Transverse colon (tissue), 4 donors: ENCODE measurements around the gene CHIC2. TPM values are rescaled to one million over a fixed set of nuclear protein-coding genes. Genes with fewer than 3 reads are reported as not detected.
"Not testable (repeated sequence)": the region's sequence is repeated elsewhere in the genome, so short reads cannot be mapped to it uniquely, and the experiment has no call there.

Experiments used
- DNase-seq: peaks from one replicate; pipeline ENCODE4 v3.0.0-alpha.2; 2019
- H3K27ac ChIP-seq, 4 donors: fragments of 200-600 bp; sonication (generic); 2 replicates each; pipeline ENCODE4 v1.5.1; 2016 to 2018; ENCODE audit warnings: inconsistent platforms in 4 of 4
- H3K27me3 ChIP-seq: fragments of 200-600 bp; sonication (generic); 2 replicates; pipeline ENCODE4 v1.5.1; 2017; ENCODE audit warnings: inconsistent platforms
- H3K36me3 ChIP-seq, 4 donors: fragments of 200-600 bp; sonication (generic); 2 replicates each; pipeline ENCODE4 v1.5.1; 2017 to 2019; ENCODE audit warnings: inconsistent platforms in 4 of 4
- H3K4me1 ChIP-seq, 4 donors: fragments of 200-600 bp; sonication (generic); 2 replicates each; pipeline ENCODE4 v1.5.1; 2017 to 2020; ENCODE audit warnings: inconsistent platforms in 4 of 4
- H3K4me3 ChIP-seq, 4 donors: fragments of 200-600 bp; sonication (generic); 1 replicate in 1 of 4; 2 replicates in 3 of 4; pipeline versions ENCODE4 v1.5.1 to v1.6.1; 2017 to 2019; ENCODE audit warnings: inconsistent platforms in 4 of 4
- H3K9me3 ChIP-seq, 2 donors: fragments of 200-600 bp; sonication (generic); 2 replicates each; pipeline ENCODE4 v1.5.1; 2017 to 2019; ENCODE audit warnings: inconsistent platforms in 2 of 2
- CTCF ChIP-seq, 5 experiments: fragments of 200-600 bp in 3 of 5; fragments of 450-650 bp in 2 of 5; sonication (generic) in 3 of 5; IDR thresholded peaks; 1 replicate in 2 of 5; 2 replicates in 3 of 5; pipeline ENCODE4 v1.5.1; 2016 to 2017; ENCODE audit warnings: antibody characterized with exemption in 5 of 5, inconsistent platforms in 3 of 5, mild to moderate bottlenecking in 2 of 5, moderate library complexity in 1 of 5
- EP300 ChIP-seq: sonication (generic); formaldehyde crosslinking; IDR thresholded peaks from one replicate; pipeline ENCODE4 v1.6.1; 2017; ENCODE audit warnings: antibody characterized with exemption, low read depth
- POLR2A ChIP-seq: fragments of 450-650 bp; IDR thresholded peaks from one replicate; pipeline ENCODE4 v1.6.1; 2016; ENCODE audit warnings: antibody characterized with exemption, mild to moderate bottlenecking, moderate library complexity
- POLR2AphosphoS5 ChIP-seq, 3 donors: sonication (generic); formaldehyde crosslinking; IDR thresholded peaks; one replicate each; pipeline ENCODE4 v1.6.1; 2016; ENCODE audit warnings: antibody characterized with exemption in 3 of 3
- WGBS, 2 donors: methylation state at CpG; one replicate each; pipeline ENCODE4 v1.1.5; 2018; ENCODE audit warnings: low coverage in 1 of 2; 5-methylcytosine and 5-hydroxymethylcytosine counted together
- in situ Hi-C, 4 donors: fragments of 200-750 bp; cut with MboI; loops; one replicate each; pipeline versions ENCODE4 v1.15.0 to v1.15.1; 2017; ENCODE audit warnings: low sequenced_read_pairs in 3 of 4, low pct_ligation_motif_present in 1 of 4, low pct_unique_long_range_greater_than_20kb in 1 of 4
- intact Hi-C: fragments of 100-400 bp; cut with DNase I; formaldehyde crosslinking; loops from one replicate; pipeline ENCODE4 v1.15.1; 2023; ENCODE audit warnings: low total_unique reads
- total RNA-seq, 4 donors: library from RNA; depleted of rRNA; stranded (reverse); fragments of >200 nt; gene quantifications; one replicate each; pipeline ENCODE4 v1.1.0, GENCODE V29; 2016

CHIC2 gene
- total RNA-seq: 100 to 1,000 TPM in 1 of 4 donors, 10 to 100 TPM in 3; 36.2 to 106 (median 52.0) TPM

- H3K4me1 ChIP-seq: peaks cover 14 to 50% (median 31%) of the 10 kb centered on the region in 4 donors
- in situ Hi-C loops (loop anchor here in 2 of 4 donors (25.0 kb wide), 1 partner anchor 702 kb away; the partner anchor contains the start of gene SCFD2 (in 2 of the 2)), intact Hi-C loops (loop anchor here (10.0 kb wide), 1 partner anchor 160 kb away; the partner anchor contains the start of gene PDGFRA)
- H3K9me3 ChIP-seq: no peaks in the 10 kb centered on the region
- peak within 1 kb of the TSS; percentile 95 to 98 (median 97) for H3K27ac ChIP-seq
- H3K27me3 ChIP-seq: no peaks in the 10 kb centered on the region
- DNase-seq: peak; percentile 96
- 0 to 3% methylated on average over 3 to 26 of the region's 87 CpGs for WGBS, 2 donors
- H3K4me3 ChIP-seq: peak within 1 kb of the TSS; percentile 86 to 99 (median 96)
- peak; percentile 97 for TF ChIP-seq POLR2A
- TF ChIP-seq CTCF (IDR thresholded peaks at IDR 0.05): no peak
- TF ChIP-seq EP300: peak; percentile 61
- peak; percentile 99 for TF ChIP-seq POLR2AphosphoS5 (IDR thresholded peaks at IDR 0.05)
- H3K36me3 ChIP-seq: peaks cover 0 to 4% (median 0%) of the 10 kb centered on the region in 4 donors
These were observed at the start of gene CHIC2 for GRCh38 chr4:54064317-54065111. Gene CHIC2 (minus strand): TSS chr4:54064605. CDS start chr4:54064300, 305 bp downstream.

- WGBS, 2 donors: 88 to 89% methylated on average over 1 of the region's 1 CpG
- H3K9me3 ChIP-seq, intact Hi-C loops, DNase-seq, H3K27ac ChIP-seq, H3K36me3 ChIP-seq, in situ Hi-C loops, H3K4me3 ChIP-seq: not testable (repeated sequence)
- Histone ChIP-seq H3K27me3 (peaks cover 59% of the 10 kb centered on the region), H3K4me1 (peaks cover 0 to 16% (median 10%) of the 10 kb centered on the region in 4 donors)
These were observed 48.8 kb upstream of the CHIC2 start for GRCh38 chr4:54113206-54113605.

- in situ Hi-C loops (no loop called here), intact Hi-C loops (no loop called here)
- 20 to 40% methylated on average over 5 to 10 of the region's 10 CpGs for WGBS, 2 donors
- peaks cover 91% of the 10 kb centered on the region for H3K27me3 ChIP-seq
- H3K9me3 ChIP-seq: no peaks in the 10 kb centered on the region
- H3K27ac ChIP-seq: no peak overlapping the region
- peaks cover 0 to 16% (median 10%) of the 10 kb centered on the region in 4 donors for H3K4me1 ChIP-seq
- TF ChIP-seq POLR2AphosphoS5 (IDR thresholded peaks at IDR 0.05) (no peak), EP300 (no peak), CTCF (IDR thresholded peaks at IDR 0.05) (no peak), POLR2A (no peak)
- no peak for DNase-seq
- H3K4me3 ChIP-seq: no peak overlapping the region
- no peaks in the 10 kb centered on the region for H3K36me3 ChIP-seq
These were observed 45.6 kb upstream of the CHIC2 start for GRCh38 chr4:54110019-54110416.

- Histone ChIP-seq H3K27me3 (peaks cover 96% of the 10 kb centered on the region), H3K4me1 (peaks cover 0 to 16% (median 10%) of the 10 kb centered on the region in 4 donors), H3K4me3 (peak overlapping the region in 1 of 4 donors; percentile 28), H3K9me3 (no peaks in the 10 kb centered on the region), H3K27ac (no peak overlapping the region), H3K36me3 (no peaks in the 10 kb centered on the region)
- TF ChIP-seq POLR2A (no peak), EP300 (no peak), CTCF (IDR thresholded peaks at IDR 0.05) (no peak), POLR2AphosphoS5 (IDR thresholded peaks at IDR 0.05) (no peak)
- DNase-seq: no peak
- WGBS, 2 donors: 12% methylated on average over 49 of the region's 51 CpGs; no CpG with 5 or more reads in 1 of the 2 donors
- in situ Hi-C loops (no loop called here), intact Hi-C loops (no loop called here)
These were observed 45.0 kb upstream of the CHIC2 start for GRCh38 chr4:54109241-54110018.
